BJ (cell line): Measurements from ENCODE around the gene RHBDF2. TPM values are rescaled to one million over a fixed set of nuclear protein-coding genes. Genes with fewer than 3 reads are reported as not detected.

Source experiments
- CTCF ChIA-PET: fragments of 350-600 bp; formaldehyde crosslinking; extraction: SDS; loops from one replicate; lab custom pipeline; 2021; ENCODE audit warnings: antibody characterized with exemption, inconsistent platforms; lab: Yijun Ruan, JAX
- POLR2A ChIA-PET: fragments of 300-600 bp; sonication (Branson Sonifier 250); formaldehyde crosslinking; extraction: SDS; loops from one replicate; lab custom pipeline; 2021; ENCODE audit warnings: antibody characterized with exemption; lab: Charles Lee
- DNase-seq: peaks from one replicate; pipeline ENCODE4 v3.0.0-alpha.2; 2011; ENCODE audit warnings: low read depth
- H3K27me3 ChIP-seq: 2 replicates; pipeline ENCODE4 v1.6.0; 2011; ENCODE audit warnings: low read length; ENCODE audit not compliant: control insufficient read depth, insufficient read depth
- H3K36me3 ChIP-seq: 2 replicates; pipeline ENCODE4 v1.5.1; 2011; ENCODE audit warnings: low read length; ENCODE audit not compliant: control insufficient read depth, insufficient read depth
- H3K4me3 ChIP-seq: 2 replicates; pipeline ENCODE4 v1.5.1; 2011; ENCODE audit warnings: low read depth, mild to moderate bottlenecking, control low read depth, low read length
- CTCF ChIP-seq: IDR thresholded peaks from 2 replicates; pipeline ENCODE4 v1.5.1; 2011; ENCODE audit warnings: low read depth, mild to moderate bottlenecking, control low read depth, inconsistent platforms, low read length, moderate library complexity; ENCODE audit not compliant: insufficient read depth
- polyA plus RNA-seq: library from polyadenylated mRNA; depleted of rRNA; stranded (reverse); fragments of >200 nt; gene quantifications from 2 replicates; pipeline ENCODE4 v1.2.3, GENCODE V29; 2011

The RHBDF2 gene
- polyA plus RNA-seq, 1 experiment, result 8.9 TPM

DNA sequence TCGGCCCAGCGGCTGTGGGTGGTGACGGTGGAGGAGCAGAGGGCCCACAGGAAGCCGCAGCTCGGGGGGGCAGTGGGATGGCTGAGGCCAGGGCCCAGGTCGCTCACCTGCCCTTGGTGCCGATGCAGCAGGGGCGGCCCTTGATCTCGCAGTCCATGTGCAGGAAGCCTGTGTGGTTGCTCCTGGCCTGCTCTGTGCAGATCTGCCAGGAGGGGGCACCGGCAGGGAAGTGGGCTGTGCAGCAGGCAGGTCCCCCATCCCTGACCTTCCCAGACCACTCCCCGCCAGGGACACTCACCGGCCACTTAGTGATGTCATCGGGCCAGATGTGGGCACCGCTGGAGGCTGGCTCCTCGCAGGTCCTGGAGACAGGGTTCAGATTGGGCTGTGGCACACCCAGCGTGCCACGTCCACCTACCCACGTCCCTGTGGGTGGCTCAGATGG is 27.7 kb downstream of the RHBDF2 start:
- DNase-seq, result no peak
- H3K36me3 ChIP-seq, result peaks cover 9% of the 10 kb centered on the region
- H3K4me3 ChIP-seq, result no peak overlapping the region
- ChIA-PET CTCF (interaction anchor here (1.1 to 2.7 kb wide), 3 partner anchors 29 to 73 kb away, joined by 3 to 7 read pairs (median 3); partner anchors contain the start of gene RHBDF2), POLR2A (no interaction called here)
- TF ChIP-seq CTCF, result peak; percentile 35; the same call in 1 of the 2 replicates
- no peaks in the 10 kb centered on the region for H3K27me3 ChIP-seq

GRCh38 chr17:76472726-76473125 is 28.5 kb downstream of the RHBDF2 start:
- TF ChIP-seq CTCF, result no peak
- H3K36me3 ChIP-seq, result peaks cover 9% of the 10 kb centered on the region
- ChIA-PET CTCF (interaction anchor here (0.8 to 2.7 kb wide), 4 partner anchors 30 to 127 kb away, joined by 3 to 7 read pairs (median 3); partner anchors contain the start of gene RHBDF2), POLR2A (no interaction called here)
- no peaks in the 10 kb centered on the region for H3K27me3 ChIP-seq
- DNase-seq, result no peak
- no peak overlapping the region for H3K4me3 ChIP-seq

GRCh38 chr17:76472258-76472645 is 29.0 kb downstream of the RHBDF2 start:
- no peak for TF ChIP-seq CTCF
- H3K27me3 ChIP-seq, result no peaks in the 10 kb centered on the region
- H3K36me3 ChIP-seq, result peaks cover 9% of the 10 kb centered on the region
- POLR2A ChIA-PET, result no interaction called here
- H3K4me3 ChIP-seq, result no peak overlapping the region
- CTCF ChIA-PET, result interaction anchor here (0.6 to 1.4 kb wide), 4 partner anchors 39 to 127 kb away, joined by 3 to 4 read pairs (median 3); no protein-coding TSS in a partner anchor
- no peak for DNase-seq

DNA sequence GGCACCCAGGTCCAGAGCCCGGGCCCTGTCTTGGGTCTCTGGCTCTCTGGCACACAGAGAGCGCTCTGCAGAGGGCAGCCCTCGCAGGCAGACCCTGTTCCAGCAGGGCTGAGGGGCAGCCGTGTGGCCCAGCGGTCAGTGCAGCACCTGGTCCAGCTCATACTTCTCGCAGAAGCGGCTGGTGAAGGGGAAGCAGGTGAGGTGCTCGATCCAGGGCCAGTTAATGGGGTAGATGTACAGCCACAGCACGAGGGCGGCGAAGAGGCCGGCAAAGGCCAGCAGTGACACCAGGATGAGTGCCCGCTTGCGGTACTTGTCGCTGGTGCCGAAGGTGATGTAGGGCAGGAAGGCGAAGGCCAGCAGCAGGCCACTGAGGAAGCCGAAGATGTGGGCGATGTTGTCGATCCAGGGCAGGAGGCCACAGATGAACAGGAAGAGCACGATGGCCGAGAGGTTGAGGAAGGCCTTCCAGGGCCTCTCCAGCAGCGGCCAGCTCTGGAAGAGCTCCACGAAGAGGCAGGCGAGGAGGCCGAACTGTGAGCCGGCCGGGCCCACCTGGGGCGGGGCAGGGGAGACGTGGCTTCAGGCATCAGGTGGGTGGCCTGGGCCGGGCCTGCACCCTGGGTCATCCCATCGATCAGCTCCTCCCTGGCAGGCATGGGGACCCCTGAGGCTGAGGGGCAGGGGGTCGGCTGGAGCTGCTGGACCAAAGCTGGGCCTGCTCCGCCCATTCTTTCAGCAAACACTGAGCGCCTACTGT is 29.5 kb downstream of the RHBDF2 start:
- no peak for DNase-seq
- CTCF ChIA-PET, result interaction anchor here (0.6 to 1.4 kb wide), 3 partner anchors 39 to 85 kb away, joined by 3 to 4 read pairs (median 3); no protein-coding TSS in a partner anchor
- POLR2A ChIA-PET, result no interaction called here
- Histone ChIP-seq H3K27me3 (no peaks in the 10 kb centered on the region), H3K36me3 (peaks cover 9% of the 10 kb centered on the region), H3K4me3 (no peak overlapping the region)
- TF ChIP-seq CTCF, result no peak

GRCh38 chr17:76469991-76470739 is 31.1 kb downstream of the RHBDF2 start:
- H3K36me3 ChIP-seq, result peaks cover 9% of the 10 kb centered on the region
- DNase-seq, result no peak
- no peak for TF ChIP-seq CTCF
- no peaks in the 10 kb centered on the region for H3K27me3 ChIP-seq
- POLR2A ChIA-PET, result no interaction called here
- H3K4me3 ChIP-seq, result no peak overlapping the region
- CTCF ChIA-PET, result interaction anchor here (0.7 kb wide), 1 partner anchor 37 kb away, joined by 3 read pairs; no protein-coding TSS in a partner anchor
